Heart right ventricle (tissue), 16 donors: ENCODE results near the gene FRMD4B. TPM values are rescaled to one million over a fixed set of nuclear protein-coding genes. Genes with fewer than 3 reads are reported as not detected.

ENCODE experiments used
- ATAC-seq, 8 donors: fragments of 200-7000 bp; cut with Tn5 transposase; one replicate each; pipeline ENCODE4 v1.9.1; 2020; ENCODE audit warnings: mild to moderate bottlenecking in 8 of 8, moderate library complexity in 8 of 8, moderate number of reproducible peaks in 1 of 8
- DNase-seq, 2 donors: peaks; one replicate each; pipeline ENCODE4 v3.0.0-alpha.2; 2020
- H3K27ac ChIP-seq, 10 donors: fragments of 200-600 bp; sonication (generic) in 2 of 10; one replicate each; pipeline versions ENCODE4 v1.5.0 to v1.8.0; 2020 to 2022; ENCODE audit warnings: mild to moderate bottlenecking in 3 of 10
- H3K27me3 ChIP-seq, 7 donors: fragments of 200-600 bp; one replicate each; pipeline ENCODE4 v1.8.0; 2021 to 2022; ENCODE audit warnings: mild to moderate bottlenecking in 2 of 7
- H3K36me3 ChIP-seq, 9 donors: fragments of 200-600 bp; sonication (generic) in 1 of 9; one replicate each; pipeline versions ENCODE4 v1.5.0 to v1.8.0; 2020 to 2022; ENCODE audit warnings: mild to moderate bottlenecking in 2 of 9
- H3K4me1 ChIP-seq, 9 donors: fragments of 200-600 bp; sonication (generic) in 1 of 9; one replicate each; pipeline versions ENCODE4 v1.5.0 to v1.8.0; 2020 to 2022; ENCODE audit warnings: mild to moderate bottlenecking in 4 of 9
- H3K4me3 ChIP-seq, 10 donors: fragments of 200-600 bp; sonication (generic) in 2 of 10; one replicate each; pipeline versions ENCODE4 v1.5.0 to v1.8.0; 2020 to 2022; ENCODE audit warnings: mild to moderate bottlenecking in 7 of 10, moderate library complexity in 2 of 10
- H3K9me3 ChIP-seq, 11 donors: fragments of 200-600 bp in 10 of 11; sonication (generic) in 2 of 11; one replicate each; pipeline versions ENCODE4 v1.5.0 to v1.8.0; 2013 to 2022; ENCODE audit warnings: mild to moderate bottlenecking in 2 of 11, control low read depth in 1 of 11, moderate library complexity in 1 of 11
- CTCF ChIP-seq, 9 donors: fragments of 200-600 bp; sonication (generic) in 2 of 9; IDR thresholded peaks; one replicate each; pipeline versions ENCODE4 v1.5.0 to v1.8.0; 2021 to 2022; ENCODE audit warnings: antibody characterized with exemption in 9 of 9, mild to moderate bottlenecking in 5 of 9, moderate library complexity in 1 of 9
- WGBS, 2 donors: extraction: QIAGEN DNeasy Blood & Tissue Kit; methylation state at CpG; one replicate each; pipeline ENCODE4 v1.1.7; 2013; ENCODE audit warnings: inconsistent platforms in 1 of 2; 5-methylcytosine and 5-hydroxymethylcytosine counted together
- intact Hi-C, 10 donors: fragments of 100-400 bp; cut with DNase I; formaldehyde crosslinking; loops; one replicate each; pipeline versions ENCODE4 v1.11.1 to v1.14.2; 2022
- polyA plus RNA-seq, 2 donors: library from polyadenylated mRNA; stranded (reverse); fragments of 200-250 nt; gene quantifications; one replicate each; pipeline ENCODE4 v1.2.3, GENCODE V29; 2013
- total RNA-seq, 10 donors: library from RNA; stranded (reverse); fragmentation: NEBNext Ultra II Directional in 3 of 10; extraction: Animal tissue kit (Norgen Biotek cat#: 25700) in 3 of 10; gene quantifications; one replicate each; pipeline versions ENCODE4 v1.2.1 to v1.2.4, GENCODE V29; 2021 to 2023
- donor health status: Arrhythmogenic right ventricular cardiomyopathy.
- donor health status: ischemic (EF 13 %, LVEDD 7.1; RV severe dilation, severe dysfunction).
- donor health status: healthy with polysubstance abuse.
- donor health status: DM: no; HTN: yes; CAD: no.
- donor health status: DM: no; HTN: no; CAD: no.
- donor health status: ischemic (EF 25% LVEDD 6.9; RV normal size, moderate dysfunction).
- donor health status: ischemic (EF 25% LVEDD 5.7; RV mildly dilated, moderate dysfunction).
- donor health status: healthy.
- donor health status: DM: yes; HTN: yes; CAD: no.
- donor health status: Ischemic cardiomyopathy.
- donor health status: ischemic (EF 35%, LVEDD 5.7; RV mildly dilated, moderate dysfunction).
- donor health status: nonischemic (EF 11% LVEDD 7.7; RV severe dilation, severe dysfunction).
- donor health status: DM: yes; HTN: yes; CAD: no.
- donor health status: PGD.
- donor health status: ischemic (EF 29% LVEDD 5.4; RV normal size, mild dysfunction).
- donor health status: nonischemic (EF 23%, LVEDD 6.1; RV moderate dilation, normal function).

Gene FRMD4B
- total and polyA plus RNA-seq, 12 donors, result 4.1 to 31.0 (median 16.7) TPM

- no peak for TF ChIP-seq CTCF (IDR thresholded peaks at IDR 0.05)
- ATAC-seq, result no peak
- no peak overlapping the region for H3K27ac ChIP-seq
- no peaks in the 10 kb centered on the region for H3K9me3 ChIP-seq
- H3K27me3 ChIP-seq, result no peaks in the 10 kb centered on the region
- H3K4me3 ChIP-seq, result no peak overlapping the region
- peaks cover 0 to 49% (median 0%) of the 10 kb centered on the region in 9 donors for H3K36me3 ChIP-seq
- peaks cover 0 to 39% (median 4%) of the 10 kb centered on the region in 9 donors for H3K4me1 ChIP-seq
- no peak for DNase-seq
- intact Hi-C loops, result no loop called here
These were observed 176.5 kb downstream of the FRMD4B start for GRCh38 chr3:69209413-69209812.

GRCh38 chr3:69207031-69207430, 178.9 kb downstream of the FRMD4B start:
- Histone ChIP-seq H3K9me3 (no peaks in the 10 kb centered on the region), H3K4me3 (no peak overlapping the region), H3K4me1 (peaks cover 0 to 23% (median 9%) of the 10 kb centered on the region in 9 donors), H3K27me3 (no peaks in the 10 kb centered on the region), H3K27ac (peak overlapping the region in 1 of 10 donors; percentile 59), H3K36me3 (peaks cover 0 to 40% (median 0%) of the 10 kb centered on the region in 9 donors)
- TF ChIP-seq CTCF (IDR thresholded peaks at IDR 0.05), result no peak
- ATAC-seq (no peak), DNase-seq (no peak)
- intact Hi-C loops, result no loop called here
- WGBS, 2 donors, result 91 to 98% methylated on average over 1 of the region's 1 CpG

- Histone ChIP-seq H3K36me3 (peaks cover 0 to 38% (median 0%) of the 10 kb centered on the region in 9 donors), H3K9me3 (no peaks in the 10 kb centered on the region), H3K27me3 (no peaks in the 10 kb centered on the region), H3K4me3 (no peak overlapping the region), H3K4me1 (peaks cover 0 to 31% (median 22%) of the 10 kb centered on the region in 9 donors), H3K27ac (peak overlapping the region in 1 of 10 donors; percentile 80)
- WGBS, 2 donors, result 94 to 97% methylated on average over 1 of the region's 1 CpG
- TF ChIP-seq CTCF (IDR thresholded peaks at IDR 0.05), result no peak
- DNase-seq (no peak), ATAC-seq (no peak)
- intact Hi-C loops, result no loop called here
These were observed 180.5 kb downstream of the FRMD4B start for GRCh38 chr3:69205385-69205784.

GRCh38 chr3:69204315-69204957, 181.5 kb downstream of the FRMD4B start:
- no peaks in the 10 kb centered on the region for H3K27me3 ChIP-seq
- H3K27ac ChIP-seq, result no peak overlapping the region
- DNase-seq, result peak in 1 of 2 donors; percentile 10
- ATAC-seq, result peak in 5 of 8 donors; percentile 36 to 88 (median 69)
- no peaks in the 10 kb centered on the region for H3K9me3 ChIP-seq
- 64 to 71% methylated on average over 8 of the region's 8 CpGs for WGBS, 2 donors
- TF ChIP-seq CTCF (IDR thresholded peaks at IDR 0.05), result no peak
- H3K4me1 ChIP-seq, result peaks cover 0 to 38% (median 26%) of the 10 kb centered on the region in 9 donors
- H3K36me3 ChIP-seq, result peaks cover 0 to 31% (median 0%) of the 10 kb centered on the region in 9 donors
- intact Hi-C loops, result loop anchor here in 2 of 10 donors (5.0 kb wide), 3 partner anchors 38 to 93 kb away; no protein-coding TSS in a partner anchor
- H3K4me3 ChIP-seq, result no peak overlapping the region
